CD1c-positive myeloid dendritic cell (primary cell): ENCODE results near the gene ACVR2B.
A peak's percentile ranks its signal among the peaks of the same experiment; 100 is the strongest.
"Not testable (repeated sequence)": the region's sequence is repeated elsewhere in the genome, so short reads cannot be mapped to it uniquely, and the experiment has no call there.

Experiments used
- DNase-seq: peaks from one replicate; pipeline ENCODE4 v3.0.0-alpha.2; 2016; ENCODE audit errors: extremely low spot score

The ACVR2B gene

DNA sequence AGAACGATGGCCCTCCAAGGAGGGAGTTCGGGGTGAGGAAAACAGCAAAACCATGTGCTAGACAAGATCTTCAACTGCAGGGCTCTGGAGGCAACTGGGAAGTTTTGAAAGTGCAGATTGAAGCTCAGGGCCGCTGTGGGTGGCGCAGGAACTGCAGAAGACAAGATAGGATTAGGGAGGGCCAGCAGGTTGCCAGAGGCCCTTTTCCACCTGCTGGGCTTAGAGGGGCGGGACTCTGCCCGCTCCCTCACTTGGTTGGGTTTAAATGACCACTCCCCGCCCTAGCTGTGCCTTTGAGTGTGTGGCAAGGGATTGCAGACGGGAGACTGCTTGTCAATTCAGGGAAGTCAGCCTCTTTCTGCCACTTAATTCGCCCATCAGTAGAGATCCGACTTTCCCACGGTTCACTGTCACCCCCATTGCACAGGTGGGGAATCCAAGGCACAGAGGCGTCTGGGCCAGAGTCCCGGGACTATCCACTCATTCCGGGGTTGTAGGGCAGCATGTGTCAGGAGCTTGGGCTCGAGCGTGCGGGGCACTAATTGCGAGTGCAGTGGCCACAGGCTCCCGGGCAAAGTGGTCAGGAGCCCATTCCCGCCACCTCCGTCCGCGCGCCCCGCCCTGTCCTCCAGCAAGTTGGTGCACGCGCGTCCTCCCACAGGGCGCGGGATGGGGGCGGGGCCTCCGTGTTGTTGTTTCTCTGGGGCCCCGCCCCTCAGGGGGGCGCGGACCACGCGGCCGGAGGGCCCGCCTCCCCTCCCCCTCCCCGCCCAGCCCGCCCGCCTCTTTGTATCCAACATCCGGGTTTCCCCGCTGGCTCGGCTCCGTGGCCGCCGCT, at the start of gene ACVR2B:
TSS of gene ACVR2B (plus strand) at position 816 of the 838 bp plus-strand sequence. CDS start 433 bp downstream, outside the sequence.
- peak; percentile 79 for DNase-seq

DNA sequence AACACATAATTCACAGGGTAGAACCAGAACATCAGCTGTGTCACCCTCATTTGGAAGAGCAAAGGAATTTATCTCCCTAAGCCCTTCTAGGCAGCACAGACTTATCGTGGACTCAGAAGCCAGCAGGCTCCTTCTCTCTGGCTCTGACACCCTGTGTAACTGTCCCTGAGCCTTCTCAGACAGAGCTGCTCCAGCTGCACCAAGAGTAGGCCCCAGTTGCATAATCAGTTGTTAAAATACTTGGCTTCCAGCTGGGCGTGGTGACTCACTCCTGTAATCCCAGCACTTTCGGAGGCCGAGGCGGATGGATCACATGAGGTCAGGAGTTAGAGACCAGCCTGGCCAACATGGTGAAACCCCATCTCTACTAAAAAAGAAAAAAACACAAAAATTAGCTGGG, 49.4 kb upstream of the ACVR2B start:
- DNase-seq, result no peak

DNA sequence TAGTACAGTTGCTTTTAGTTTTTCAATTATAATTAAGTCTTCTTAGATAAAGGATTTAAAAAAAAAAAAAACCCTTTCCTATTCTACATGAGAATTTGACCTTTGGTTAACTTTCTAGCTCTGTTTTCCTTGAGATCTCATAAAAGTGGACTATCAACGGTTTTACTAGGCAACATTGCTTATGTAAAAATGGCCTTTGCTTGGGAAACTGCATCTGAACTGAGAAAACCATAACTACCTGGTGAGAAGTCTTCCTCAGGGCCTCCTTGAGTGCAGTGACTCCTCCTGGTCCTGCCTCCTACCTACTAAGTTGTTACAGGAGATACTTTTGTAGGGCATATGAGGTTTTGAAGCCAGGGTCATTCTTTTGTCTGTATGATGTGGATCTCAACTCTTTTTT, 42.1 kb upstream of the ACVR2B start:
- DNase-seq, result no peak

DNA sequence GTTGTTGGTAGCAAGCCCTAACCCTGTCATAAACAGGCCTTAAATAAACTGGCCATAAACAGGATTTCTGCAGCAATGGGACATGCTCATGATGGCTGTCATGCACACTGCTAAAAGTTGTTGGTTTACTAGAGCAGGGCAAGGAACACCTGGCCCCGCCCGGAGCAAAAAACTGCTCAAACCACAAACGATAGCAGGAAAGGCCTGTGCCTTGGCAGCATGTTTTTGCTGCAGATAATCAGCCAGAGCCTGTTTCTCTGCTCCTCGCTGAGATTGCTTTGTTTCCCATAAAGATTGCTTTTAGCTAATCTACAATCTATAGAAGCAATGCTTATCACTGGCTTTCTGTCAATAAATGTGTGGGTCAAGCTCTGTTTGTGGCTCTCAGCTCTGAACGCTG, 32.9 kb upstream of the ACVR2B start:
- DNase-seq, result not testable (repeated sequence)

DNA sequence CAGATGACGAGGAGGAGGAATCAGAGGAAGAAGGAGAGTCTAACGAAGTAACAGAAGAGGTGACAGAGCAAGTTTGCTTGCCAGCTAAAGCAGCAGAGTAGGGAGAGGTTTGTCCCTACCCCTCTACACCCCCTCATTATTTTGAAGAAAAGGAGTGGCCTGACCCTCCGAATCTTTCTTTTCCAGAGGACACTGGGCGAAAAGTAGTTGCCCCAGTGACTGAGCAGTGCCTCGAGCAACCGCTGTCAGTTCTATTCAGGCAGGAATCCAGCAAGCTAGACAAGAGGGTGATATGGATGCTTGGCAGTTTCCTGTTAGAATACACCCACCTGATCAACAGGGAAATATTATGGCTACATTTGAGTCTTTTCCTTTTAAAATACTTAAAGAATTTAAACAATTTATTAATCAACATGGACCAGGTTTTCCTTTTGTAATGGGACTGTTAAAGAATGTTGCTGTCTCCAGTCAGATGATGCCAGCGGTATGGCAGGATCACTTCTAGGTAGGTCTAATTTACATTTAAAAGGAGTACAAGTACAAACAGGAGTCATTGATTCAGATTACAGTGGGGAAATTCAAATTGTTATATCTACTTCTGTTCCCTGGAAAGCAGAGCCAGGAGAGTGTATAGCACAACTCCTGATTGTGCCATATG, 31.9 kb upstream of the ACVR2B start:
- DNase-seq, result no peak

DNA sequence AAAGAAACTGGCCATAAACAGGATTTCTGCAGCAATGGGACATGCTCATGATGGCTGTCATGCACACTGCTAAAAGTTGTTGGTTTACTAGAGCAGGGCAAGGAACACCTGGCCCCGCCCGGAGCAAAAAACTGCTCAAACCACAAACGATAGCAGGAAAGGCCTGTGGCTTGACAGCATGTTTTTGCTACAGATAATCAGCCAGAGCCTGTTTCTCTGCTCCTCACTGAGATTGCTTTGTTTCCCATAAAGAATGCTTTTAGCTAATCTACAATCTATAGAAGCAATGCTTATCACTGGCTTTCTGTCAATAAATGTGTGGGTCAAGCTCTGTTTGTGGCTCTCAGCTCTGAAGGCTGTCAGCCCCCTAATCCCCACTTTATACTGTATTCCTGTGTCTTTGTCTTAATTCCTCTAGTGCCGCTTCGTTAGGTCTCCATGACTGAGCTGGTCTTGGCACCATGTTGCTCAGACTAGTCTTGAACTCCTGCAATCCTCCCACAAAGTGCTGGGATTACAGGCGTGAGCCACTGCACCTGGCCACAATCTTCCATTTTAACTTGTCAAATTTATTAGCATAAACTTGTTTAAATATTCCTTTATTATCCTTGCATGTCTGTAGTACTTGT, 26.8 kb upstream of the ACVR2B start:
- not testable (repeated sequence) for DNase-seq

DNA sequence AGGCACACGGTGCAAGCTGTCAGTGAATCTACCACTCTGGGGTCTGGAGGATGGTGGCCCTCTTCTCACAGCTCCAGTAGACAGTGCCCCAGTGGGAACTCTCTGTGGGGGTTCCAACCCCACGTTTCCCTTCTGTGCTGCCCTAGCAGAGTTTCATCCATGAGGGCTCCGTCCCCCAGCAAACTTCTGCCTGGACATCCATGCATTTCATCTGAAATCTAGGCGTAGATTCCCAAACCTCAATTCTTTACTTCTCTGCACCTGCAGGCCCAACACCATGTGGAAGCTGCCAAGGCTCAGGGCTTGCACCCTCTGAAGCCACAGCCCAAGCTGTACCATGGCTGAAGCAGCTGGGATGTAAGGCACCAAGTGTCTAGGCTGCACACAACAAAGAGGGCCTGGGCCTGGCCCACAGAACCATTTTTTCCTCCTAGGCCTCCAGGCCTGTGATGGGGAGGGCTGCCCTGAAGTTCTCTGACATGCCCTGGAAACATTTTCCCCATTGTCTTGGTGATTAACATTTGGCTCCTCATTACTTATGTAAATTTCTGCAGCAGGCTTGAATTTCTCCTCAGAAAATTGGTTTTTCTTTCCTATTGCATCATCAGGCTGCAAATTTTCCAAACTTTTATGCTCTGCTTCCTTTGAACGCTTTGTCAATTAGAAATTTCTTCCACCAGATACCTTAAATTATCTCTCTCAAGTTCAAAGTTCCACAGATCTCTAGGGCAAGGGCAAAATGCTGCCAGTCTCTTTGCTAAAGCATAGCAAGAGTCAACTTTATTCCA, 20.6 kb upstream of the ACVR2B start:
- not testable (repeated sequence) for DNase-seq

DNA sequence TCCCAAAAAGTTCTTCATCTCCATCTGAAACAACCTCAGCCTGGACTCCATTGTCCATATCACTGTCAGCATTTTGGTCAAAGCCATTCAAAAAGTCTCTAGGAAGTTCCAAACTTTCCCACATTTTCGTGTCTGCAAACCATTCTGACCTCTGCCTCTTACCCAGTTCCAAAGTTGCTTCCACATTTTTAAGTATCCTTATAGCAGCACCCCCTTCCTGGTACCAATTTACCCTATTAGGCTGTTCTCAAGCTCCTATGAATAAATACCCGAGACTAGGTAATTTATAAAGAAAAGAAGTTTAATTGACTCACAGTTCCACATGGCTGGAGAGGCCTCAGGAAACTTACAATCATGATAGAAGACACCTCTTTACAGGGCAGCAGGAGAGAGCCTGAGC, 20.0 kb upstream of the ACVR2B start:
- not testable (repeated sequence) for DNase-seq

DNA sequence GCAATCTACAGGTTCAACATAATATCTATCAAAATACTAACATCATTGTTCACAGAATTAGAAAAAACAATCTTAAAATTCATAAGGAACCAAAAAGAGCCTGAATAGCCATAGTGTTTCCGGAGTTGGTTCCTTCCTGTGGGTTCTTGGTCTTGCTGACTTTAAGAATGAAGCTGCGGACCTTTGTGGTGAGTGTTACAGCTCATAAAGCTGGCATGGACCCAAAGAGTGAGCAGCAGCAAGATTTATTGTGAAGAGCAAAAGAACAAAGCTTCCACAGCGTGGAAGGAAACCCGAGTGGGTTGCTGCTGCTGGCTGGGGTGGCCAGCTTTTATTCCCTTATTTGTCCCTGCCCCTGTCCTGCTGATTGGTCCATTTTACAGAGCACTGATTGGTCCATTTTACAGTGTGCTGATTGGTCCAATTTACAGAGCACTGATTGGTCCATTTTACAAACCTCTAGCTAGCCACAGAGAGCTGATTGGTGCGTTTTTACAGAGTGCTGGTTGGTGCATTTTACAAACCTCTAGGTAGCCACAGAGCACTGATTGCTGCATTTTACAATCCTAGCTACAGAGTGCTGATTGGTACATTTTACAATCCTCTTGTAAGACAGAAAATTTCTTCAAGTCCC, 15.1 kb upstream of the ACVR2B start:
- DNase-seq, result peak; percentile 24

DNA sequence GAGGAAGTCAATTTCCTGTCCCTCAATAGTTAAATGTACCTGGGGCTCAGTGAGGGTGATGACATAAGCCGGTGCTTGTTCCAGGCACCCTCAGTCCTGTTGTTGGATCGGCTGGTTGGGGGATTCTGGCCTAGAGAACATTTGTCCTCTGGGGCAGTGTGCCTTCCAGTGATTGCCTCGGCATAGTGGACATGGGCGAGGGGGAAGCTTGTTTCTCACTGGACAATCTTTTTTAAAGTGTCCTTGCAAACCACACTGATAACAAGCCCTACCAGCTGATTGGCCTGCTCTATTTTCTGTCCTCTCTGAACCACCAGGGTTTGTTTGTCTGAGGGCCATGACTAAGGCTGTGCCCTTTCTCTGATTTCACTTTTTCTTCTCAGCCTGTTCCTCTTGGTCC, 10.5 kb upstream of the ACVR2B start:
- DNase-seq, result not testable (repeated sequence)

DNA sequence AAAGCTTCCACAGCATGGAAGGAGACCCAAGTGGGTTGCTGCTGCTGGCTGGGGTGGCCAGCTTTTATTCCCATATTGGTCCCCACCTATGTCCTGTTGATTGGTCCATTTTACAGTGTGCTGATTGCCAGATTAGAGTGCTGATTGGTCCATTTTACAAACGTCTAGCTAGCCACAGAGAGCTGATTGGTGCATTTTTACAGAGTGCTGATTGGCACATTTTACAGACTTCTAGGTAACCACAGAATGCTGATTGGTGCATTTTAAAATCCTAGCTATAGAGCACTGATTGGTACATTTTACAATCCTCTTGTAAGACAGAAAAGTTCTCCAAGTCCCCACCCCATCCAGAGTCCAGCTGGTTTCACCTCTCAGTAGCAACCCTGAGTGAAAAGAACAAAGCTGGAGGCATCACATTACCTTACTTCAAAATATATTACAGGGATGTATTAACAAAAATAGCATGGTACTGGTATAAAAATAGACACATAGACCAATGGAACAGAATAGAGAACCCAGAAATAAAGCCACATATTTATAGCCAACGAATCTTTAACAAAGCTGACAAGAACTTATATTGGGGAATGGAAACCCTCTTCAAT, 7.5 kb upstream of the ACVR2B start:
- DNase-seq, result no peak

DNA sequence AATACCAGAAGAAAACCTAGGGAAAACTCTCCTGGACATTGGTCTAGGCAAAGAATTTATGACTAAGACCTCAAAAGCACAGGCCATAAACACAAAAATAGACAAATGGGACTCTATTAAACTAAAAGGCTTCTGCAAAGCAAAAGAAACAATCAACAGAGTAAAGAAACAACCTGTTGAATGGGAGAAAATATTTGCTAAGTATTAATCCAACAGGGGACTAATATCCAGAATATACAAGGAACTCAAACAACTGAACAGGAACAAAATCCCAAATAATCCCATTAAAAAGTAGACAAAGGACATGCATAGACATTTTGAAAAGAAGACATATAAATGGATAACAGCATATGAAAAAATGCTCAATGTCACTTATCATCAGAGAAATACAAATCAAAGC, 6.9 kb upstream of the ACVR2B start:
- no peak for DNase-seq

DNA sequence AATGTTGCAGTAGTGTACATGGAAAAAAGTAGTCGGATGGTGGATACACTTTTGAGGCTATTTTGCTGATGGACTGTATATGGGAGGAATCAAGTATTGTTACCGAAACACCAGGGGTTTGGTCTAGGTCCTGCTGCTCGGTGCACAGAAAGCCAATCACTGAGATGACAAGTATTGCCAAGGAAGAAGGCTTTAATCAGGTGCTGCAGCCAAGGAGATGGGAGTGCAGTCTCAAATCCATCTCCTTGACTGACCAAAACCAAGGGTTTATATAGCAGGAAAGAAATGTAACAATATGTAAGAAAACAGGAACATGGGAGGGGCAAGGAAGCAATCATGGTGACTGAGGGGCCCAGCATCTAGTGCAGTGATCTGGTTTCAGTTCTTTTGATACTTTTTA, 2.8 kb upstream of the ACVR2B start:
- DNase-seq, result no peak

DNA sequence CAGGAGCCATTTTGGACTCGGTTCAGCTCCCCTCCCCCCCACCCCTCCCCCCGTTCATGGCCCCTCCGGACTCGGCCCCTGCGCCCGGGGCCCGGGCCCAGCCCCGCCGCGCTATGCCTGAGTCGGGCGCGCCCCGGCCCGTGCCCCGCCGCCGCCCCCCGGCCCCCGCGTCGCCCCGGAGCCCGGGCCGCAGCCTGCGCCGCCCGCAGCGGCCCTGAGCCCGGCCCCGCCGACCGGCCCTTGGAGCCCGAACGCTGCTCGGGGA, 155 bp downstream of the ACVR2B start:
- no peak for DNase-seq

DNA sequence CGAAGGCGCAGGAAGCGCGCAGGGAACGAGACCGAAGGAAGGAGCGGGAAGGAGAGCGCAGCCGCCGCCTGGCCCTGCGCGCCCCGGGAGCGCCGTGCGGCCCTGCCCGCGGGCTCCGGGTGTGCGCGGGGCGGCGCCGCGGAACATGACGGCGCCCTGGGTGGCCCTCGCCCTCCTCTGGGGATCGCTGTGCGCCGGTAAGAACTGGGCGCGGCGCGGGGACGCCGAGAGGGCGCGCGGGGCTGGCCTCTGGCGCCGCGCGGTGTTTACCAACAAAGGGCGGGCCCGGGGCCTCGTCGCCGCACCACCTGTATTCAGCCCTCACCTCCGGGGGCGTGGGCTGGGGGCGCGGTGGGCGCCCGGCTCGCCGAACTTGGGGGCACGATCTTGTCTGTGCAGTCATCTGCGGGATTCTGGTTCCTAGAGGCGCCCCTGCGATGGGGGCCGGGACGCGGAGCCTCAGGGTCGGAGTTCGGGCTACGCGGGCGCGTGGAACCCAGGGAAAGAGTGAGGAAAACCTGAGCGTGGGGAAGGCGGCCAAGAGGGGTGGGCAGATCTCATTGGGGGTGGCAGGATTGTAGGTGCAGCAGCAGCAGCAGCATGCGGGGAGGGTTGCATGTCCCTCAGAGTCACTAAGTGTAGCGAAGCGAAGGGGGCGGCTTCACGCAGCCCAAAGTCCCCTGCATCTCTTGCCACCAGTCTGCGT, 641 bp downstream of the ACVR2B start:
- peak; percentile 24 for DNase-seq

DNA sequence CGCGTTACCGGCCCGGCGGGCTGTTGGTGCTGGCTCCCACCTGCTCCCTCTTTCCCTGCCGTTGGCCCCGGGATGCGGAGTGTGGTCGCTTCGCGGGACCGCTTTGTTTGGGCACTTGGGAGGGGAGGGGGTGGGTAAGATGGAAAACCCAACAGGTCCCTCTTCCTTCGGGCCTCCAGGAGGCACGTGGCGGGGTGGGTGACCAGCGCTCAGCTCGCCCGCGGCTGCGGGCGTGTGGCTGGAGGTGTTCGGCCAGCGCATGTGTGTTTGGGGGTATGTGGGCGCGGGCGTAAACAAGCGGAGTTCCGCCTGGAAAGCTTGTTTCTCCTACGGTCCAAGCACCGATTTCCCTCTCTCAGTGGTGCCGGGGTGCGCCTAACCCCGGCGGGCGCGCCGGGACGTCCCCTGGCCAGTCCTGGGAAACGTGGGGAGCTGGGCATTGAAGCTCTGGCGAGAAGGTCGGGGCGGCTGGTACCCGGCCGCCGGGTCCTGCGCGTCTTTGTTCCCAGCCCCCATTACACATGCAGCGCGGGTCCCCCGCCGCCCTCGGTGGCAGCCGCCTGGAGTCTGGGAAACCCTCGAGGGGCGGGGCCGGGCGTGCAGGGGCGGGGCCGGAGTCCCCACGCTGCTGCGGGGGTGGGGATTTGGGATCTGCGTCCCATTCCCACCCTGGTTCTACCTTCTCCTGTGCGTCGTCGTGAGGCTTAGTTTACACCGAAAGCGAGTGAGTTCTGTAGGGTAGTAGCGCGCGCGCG, 1.4 kb downstream of the ACVR2B start:
- DNase-seq, result peak; percentile 31

DNA sequence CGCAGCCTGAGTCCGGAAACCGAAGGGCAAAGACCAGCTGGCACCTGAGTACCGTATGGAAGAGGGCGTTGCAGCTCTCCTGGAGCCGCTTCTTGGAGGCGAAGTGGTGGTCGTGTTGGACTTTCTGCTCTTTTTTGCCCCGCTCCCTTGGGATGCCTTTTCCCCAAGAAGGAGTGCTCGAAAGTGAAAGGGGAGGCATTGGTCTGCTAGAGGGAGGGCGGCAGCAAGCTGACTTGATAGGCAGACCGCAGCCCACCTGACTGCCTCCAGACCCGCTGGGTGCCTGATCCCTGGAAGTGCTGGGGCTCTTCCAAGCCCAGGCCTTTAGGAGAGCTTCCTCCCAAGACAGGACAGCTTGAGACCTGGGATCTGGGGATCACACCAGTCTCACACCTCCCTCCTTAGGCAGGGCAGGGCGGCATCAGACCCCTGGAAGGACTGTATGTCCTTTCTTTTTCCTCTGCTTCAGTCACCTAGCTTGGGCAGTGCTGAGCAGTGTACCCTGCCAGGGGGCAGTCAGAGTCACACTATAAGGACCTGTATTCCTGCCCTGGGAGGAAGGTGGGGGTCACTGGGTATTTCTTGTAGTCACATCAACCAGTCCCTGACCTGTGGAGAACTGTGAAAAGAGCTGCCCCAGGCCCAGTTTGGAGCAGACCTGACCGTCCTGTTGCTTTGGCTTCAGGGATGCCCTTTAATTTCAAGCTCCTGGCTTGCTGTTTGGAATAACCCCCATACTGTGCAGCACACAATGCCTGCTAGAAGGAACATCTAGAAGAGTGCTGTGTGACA, 2.1 kb downstream of the ACVR2B start:
- DNase-seq, result no peak

DNA sequence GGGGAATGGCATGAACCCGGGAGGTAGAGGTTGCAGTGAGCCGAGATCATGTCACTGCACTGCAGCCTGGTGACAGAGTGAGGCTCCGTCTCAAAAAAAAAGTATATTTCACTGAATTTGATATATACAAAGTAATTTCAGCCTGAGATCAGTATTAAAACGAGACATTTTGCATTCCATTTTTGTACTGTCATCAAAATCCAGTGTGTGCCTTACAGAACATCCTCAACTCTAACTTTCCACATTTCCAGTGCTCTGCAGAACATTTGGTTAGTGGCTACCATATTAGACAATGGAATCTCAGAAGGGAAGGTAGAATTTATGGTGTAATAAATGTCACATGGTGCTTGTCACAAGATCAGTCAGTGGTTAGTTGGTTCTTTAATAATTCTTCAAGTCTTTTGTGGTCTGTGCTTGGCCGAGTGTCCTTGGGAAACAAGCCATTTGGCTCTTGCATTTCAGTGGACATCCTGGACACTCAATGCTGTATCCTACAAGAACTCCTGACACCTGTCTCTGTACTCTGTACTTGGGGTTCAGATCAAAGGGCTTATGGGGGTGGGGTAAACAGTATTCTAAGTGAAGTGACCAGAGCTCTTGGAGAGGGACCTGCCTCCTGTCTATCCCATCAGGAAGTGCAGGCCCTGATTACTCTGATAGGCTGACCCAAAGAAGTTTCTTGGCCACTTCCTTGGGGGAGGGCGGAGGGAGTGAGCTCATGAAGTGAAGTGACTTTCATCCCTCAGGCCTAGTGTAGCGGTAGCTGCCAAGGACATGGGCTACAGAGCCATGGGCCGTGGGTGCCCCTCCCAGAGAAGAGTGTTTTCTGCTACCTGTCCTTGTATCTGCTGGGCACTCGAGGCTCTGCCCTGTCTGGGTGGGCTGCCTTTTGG, 3.7 kb downstream of the ACVR2B start:
- DNase-seq, result no peak
